KMS-11 (cell line): ENCODE data around the gene FREY1.

Experiments used
- H2AFZ ChIP-seq: fragments of 200-600 bp; sonication (generic); 2 replicates; pipeline ENCODE4 v1.6.1; 2016; ENCODE audit warnings: antibody characterized with exemption, mixed run types, low read depth
- H3K27ac ChIP-seq: fragments of 200-600 bp; sonication (generic); 2 replicates; pipeline ENCODE4 v1.6.1; 2016; ENCODE audit warnings: mild to moderate bottlenecking, mixed run types
- H3K27me3 ChIP-seq: fragments of 200-600 bp; sonication (generic); 2 replicates; pipeline ENCODE4 v1.6.1; 2017; ENCODE audit warnings: mild to moderate bottlenecking, low read depth, mixed run types, moderate library complexity; ENCODE audit not compliant: insufficient read depth
- H3K36me3 ChIP-seq: fragments of 200-600 bp; sonication (generic); 2 replicates; pipeline ENCODE4 v1.6.1; 2017; ENCODE audit warnings: mild to moderate bottlenecking, mixed run types; ENCODE audit not compliant: insufficient read depth
- H3K4me1 ChIP-seq: fragments of 200-600 bp; sonication (generic); 2 replicates; pipeline ENCODE4 v1.6.1; 2016; ENCODE audit warnings: mild to moderate bottlenecking, low read depth, mixed run types; ENCODE audit not compliant: poor library complexity, severe bottlenecking
- H3K4me2 ChIP-seq: fragments of 200-600 bp; sonication (generic); 2 replicates; pipeline ENCODE4 v1.7.0; 2016; ENCODE audit warnings: mild to moderate bottlenecking, mixed run types
- H3K4me3 ChIP-seq: fragments of 200-600 bp; sonication (generic); IDR thresholded peaks from 2 replicates; pipeline ENCODE4 v1.6.1; 2017; ENCODE audit warnings: low read depth, low read length, mixed read lengths; ENCODE audit not compliant: insufficient read depth
- H3K79me2 ChIP-seq: fragments of 200-600 bp; sonication (generic); 2 replicates; pipeline ENCODE4 v1.6.1; 2016; ENCODE audit warnings: low read depth, mixed run types; ENCODE audit not compliant: insufficient read depth
- H3K9ac ChIP-seq: fragments of 200-600 bp; sonication (generic); 2 replicates; pipeline ENCODE4 v1.6.1; 2016; ENCODE audit warnings: mild to moderate bottlenecking, mixed run types
- H4K20me1 ChIP-seq: fragments of 200-600 bp; sonication (generic); 2 replicates; pipeline ENCODE4 v1.6.1; 2016; ENCODE audit warnings: mild to moderate bottlenecking, mixed run types; ENCODE audit not compliant: insufficient read depth
- TF ChIP-seq, protein P1 (sequence below): fragments of 200-600 bp; sonication (generic); conservative IDR thresholded peaks from 2 replicates; pipeline ENCODE4 v1.6.1; 2017; ENCODE audit warnings: low read depth, mild to moderate bottlenecking, antibody characterized with exemption, low read length, moderate library complexity, mixed read lengths

Gene FREY1, protein sequence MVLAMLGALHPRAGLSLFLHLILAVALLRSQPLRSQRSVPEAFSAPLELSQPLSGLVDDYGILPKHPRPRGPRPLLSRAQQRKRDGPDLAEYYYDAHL

DNA sequence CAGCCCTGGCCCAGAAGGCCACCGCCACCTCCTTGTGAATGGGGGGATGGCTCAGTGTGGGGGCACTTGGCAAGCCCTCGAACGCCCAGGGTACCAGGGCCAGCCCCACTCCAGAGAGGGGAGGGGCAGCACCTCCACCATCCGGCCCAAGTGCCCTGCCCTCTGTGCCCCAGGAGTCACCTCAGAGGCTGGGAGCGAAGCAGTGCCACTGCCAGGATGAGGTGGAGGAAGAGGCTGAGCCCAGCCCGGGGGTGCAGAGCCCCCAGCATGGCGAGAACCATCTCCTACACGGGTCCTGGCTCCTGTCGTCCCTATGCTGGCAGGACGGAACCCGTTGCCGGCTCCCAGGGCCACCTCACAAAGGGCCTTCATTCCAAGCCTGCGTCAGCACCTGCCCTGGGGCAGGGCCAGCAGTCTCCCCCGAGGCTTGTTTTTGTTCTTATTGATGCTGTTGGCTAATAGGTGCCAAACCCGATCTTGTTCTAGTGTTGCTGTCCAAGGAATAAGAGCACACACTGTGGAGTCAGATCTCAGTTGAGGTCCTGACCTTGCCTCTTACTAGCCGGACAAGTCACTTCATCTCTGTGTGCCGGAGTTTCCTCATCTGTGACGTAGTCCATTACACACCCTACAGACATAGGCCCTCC, at the start of gene FREY1:
TSS of gene FREY1 (minus strand) at position 307 of the 647 bp plus-strand sequence. CDS start at position 281, 26 bp downstream.
- no peaks in the 10 kb centered on the region for H3K36me3 ChIP-seq
- H3K4me1 ChIP-seq, result no peaks in the 10 kb centered on the region
- H3K27me3 ChIP-seq, result no peaks in the 10 kb centered on the region
- no peak within 1 kb of the TSS for H3K4me3 ChIP-seq
- H3K9ac ChIP-seq, result no peak within 1 kb of the TSS
- TF ChIP-seq, protein P1, sequence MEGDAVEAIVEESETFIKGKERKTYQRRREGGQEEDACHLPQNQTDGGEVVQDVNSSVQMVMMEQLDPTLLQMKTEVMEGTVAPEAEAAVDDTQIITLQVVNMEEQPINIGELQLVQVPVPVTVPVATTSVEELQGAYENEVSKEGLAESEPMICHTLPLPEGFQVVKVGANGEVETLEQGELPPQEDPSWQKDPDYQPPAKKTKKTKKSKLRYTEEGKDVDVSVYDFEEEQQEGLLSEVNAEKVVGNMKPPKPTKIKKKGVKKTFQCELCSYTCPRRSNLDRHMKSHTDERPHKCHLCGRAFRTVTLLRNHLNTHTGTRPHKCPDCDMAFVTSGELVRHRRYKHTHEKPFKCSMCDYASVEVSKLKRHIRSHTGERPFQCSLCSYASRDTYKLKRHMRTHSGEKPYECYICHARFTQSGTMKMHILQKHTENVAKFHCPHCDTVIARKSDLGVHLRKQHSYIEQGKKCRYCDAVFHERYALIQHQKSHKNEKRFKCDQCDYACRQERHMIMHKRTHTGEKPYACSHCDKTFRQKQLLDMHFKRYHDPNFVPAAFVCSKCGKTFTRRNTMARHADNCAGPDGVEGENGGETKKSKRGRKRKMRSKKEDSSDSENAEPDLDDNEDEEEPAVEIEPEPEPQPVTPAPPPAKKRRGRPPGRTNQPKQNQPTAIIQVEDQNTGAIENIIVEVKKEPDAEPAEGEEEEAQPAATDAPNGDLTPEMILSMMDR, result no peak
- H3K27ac ChIP-seq, result no peak within 1 kb of the TSS
- no peak within 1 kb of the TSS for H3K4me2 ChIP-seq
- no peaks in the 10 kb centered on the region for H3K79me2 ChIP-seq
- H2AFZ ChIP-seq, result no peak within 1 kb of the TSS
- no peaks in the 10 kb centered on the region for H4K20me1 ChIP-seq

DNA sequence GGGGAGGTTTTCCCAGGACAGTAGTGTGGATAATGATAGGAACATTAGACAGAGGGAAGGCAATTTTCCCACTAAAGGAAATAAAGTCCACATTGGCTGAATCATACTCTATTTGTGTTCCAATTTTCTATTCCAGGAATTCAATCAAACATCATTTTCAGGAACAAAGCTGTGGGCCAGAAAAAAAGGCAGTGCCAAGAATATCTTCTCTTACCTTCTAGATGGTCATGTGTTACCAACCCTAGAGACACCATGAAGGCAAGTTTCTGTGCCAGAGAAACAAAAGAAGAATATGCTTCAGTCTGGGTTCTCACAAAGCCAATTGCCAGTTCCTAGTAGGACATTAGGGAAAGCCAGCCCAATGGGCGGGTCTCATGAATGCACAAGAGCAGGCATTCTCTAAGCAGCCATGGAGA, 42.9 kb upstream of the FREY1 start:
- H3K9ac ChIP-seq, result no peak overlapping the region
- no peaks in the 10 kb centered on the region for H3K79me2 ChIP-seq
- H3K27me3 ChIP-seq, result no peaks in the 10 kb centered on the region
- H3K4me1 ChIP-seq, result no peaks in the 10 kb centered on the region
- TF ChIP-seq, protein P1, result no peak
- H3K36me3 ChIP-seq, result no peaks in the 10 kb centered on the region
- H2AFZ ChIP-seq, result no peak overlapping the region
- no peak overlapping the region for H3K4me3 ChIP-seq
- no peak overlapping the region for H3K27ac ChIP-seq
- no peaks in the 10 kb centered on the region for H4K20me1 ChIP-seq
- no peak overlapping the region for H3K4me2 ChIP-seq

DNA sequence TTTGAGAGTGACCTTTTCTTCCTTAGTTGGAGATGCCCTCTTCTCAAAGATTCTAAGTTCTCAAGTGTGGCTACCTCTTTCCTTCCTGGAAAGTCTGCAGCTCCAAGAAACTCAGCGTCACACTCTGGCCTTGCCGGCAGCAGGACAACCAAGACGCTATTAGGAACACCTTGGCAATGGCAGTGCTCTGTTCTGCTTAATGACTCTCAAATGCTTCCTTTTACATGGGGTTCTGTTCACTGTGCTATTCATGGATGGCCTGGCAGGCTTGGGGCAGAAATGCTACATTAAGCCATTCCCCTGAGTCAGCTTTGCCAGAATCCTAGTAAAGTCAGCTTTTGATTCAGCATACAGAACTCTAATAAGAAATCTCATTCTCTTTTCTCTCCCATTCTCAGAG, 41.3 kb upstream of the FREY1 start:
- H3K36me3 ChIP-seq, result no peaks in the 10 kb centered on the region
- H4K20me1 ChIP-seq, result no peaks in the 10 kb centered on the region
- TF ChIP-seq, protein P1, result no peak
- no peaks in the 10 kb centered on the region for H3K27me3 ChIP-seq
- no peaks in the 10 kb centered on the region for H3K79me2 ChIP-seq
- H3K4me3 ChIP-seq, result no peak overlapping the region
- H3K4me2 ChIP-seq, result no peak overlapping the region
- H2AFZ ChIP-seq, result no peak overlapping the region
- H3K9ac ChIP-seq, result no peak overlapping the region
- H3K27ac ChIP-seq, result no peak overlapping the region
- H3K4me1 ChIP-seq, result no peaks in the 10 kb centered on the region

DNA sequence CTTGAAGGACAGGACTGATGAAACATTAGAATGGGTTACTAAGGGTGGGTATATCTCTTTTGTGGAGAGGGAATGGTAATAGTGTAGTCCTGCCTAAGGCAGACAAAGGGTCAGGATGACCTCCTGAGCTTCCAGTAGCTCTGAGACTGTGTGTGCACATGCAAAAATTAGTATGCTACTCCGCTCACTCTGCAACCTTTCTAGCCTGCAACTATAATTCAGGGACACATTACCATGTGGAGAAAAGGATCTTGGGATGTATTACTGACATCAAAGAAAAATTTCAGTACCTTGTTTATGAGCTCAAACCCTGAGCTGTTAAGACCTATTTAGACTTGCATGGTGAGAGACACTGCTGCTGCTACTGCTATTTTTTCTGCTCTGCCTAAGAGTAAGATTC, 40.8 kb upstream of the FREY1 start:
- H3K27me3 ChIP-seq, result no peaks in the 10 kb centered on the region
- no peaks in the 10 kb centered on the region for H3K4me1 ChIP-seq
- H3K4me2 ChIP-seq, result no peak overlapping the region
- H3K27ac ChIP-seq, result no peak overlapping the region
- no peaks in the 10 kb centered on the region for H3K36me3 ChIP-seq
- no peaks in the 10 kb centered on the region for H3K79me2 ChIP-seq
- H2AFZ ChIP-seq, result no peak overlapping the region
- TF ChIP-seq, protein P1, result no peak
- H4K20me1 ChIP-seq, result no peaks in the 10 kb centered on the region
- H3K9ac ChIP-seq, result no peak overlapping the region
- no peak overlapping the region for H3K4me3 ChIP-seq
